ENCODE data around the gene SNED1.

Gene SNED1

GRCh38 chr2:241064802-241065354 is 66.5 kb downstream of the SNED1 start:
- Histone ChIP-seq H3K27ac (ENCODE audit: low read depth, low read length) (no peak overlapping the region), H3K27me3 (ENCODE audit: control insufficient read depth, insufficient read depth, low read length) (no peaks in the 10 kb centered on the region), H3K4me1 (ENCODE audit: control insufficient read depth, insufficient read depth, low read length) (peaks cover 6% of the 10 kb centered on the region; the same call in 1 of the 2 replicates), H3K9me3 (ENCODE audit: control insufficient read depth, insufficient read depth, low read length) (no peaks in the 10 kb centered on the region), H3K9ac (ENCODE audit: low read depth, low read length) (no peak overlapping the region), H3K4me3 (ENCODE audit: low read depth, low read length) (no peak overlapping the region), H3K36me3 (ENCODE audit: control insufficient read depth, insufficient read depth, low read length) (no peaks in the 10 kb centered on the region)

GRCh38 chr2:241065355-241065803 is 67.0 kb downstream of the SNED1 start:
- Histone ChIP-seq H3K36me3 (ENCODE audit: control insufficient read depth, insufficient read depth, low read length) (no peaks in the 10 kb centered on the region), H3K4me3 (ENCODE audit: low read depth, low read length) (no peak overlapping the region), H3K9ac (ENCODE audit: low read depth, low read length) (no peak overlapping the region), H3K9me3 (ENCODE audit: control insufficient read depth, insufficient read depth, low read length) (no peaks in the 10 kb centered on the region), H3K4me1 (ENCODE audit: control insufficient read depth, insufficient read depth, low read length) (peaks cover 6% of the 10 kb centered on the region; the same call in 1 of the 2 replicates), H3K27ac (ENCODE audit: low read depth, low read length) (no peak overlapping the region), H3K27me3 (ENCODE audit: control insufficient read depth, insufficient read depth, low read length) (no peaks in the 10 kb centered on the region)

GRCh38 chr2:241066171-241066892 is 67.9 kb downstream of the SNED1 start:
- H3K36me3 ChIP-seq (ENCODE audit: control insufficient read depth, insufficient read depth, low read length), result no peaks in the 10 kb centered on the region
- H3K4me3 ChIP-seq (ENCODE audit: low read depth, low read length), result no peak overlapping the region
- H3K4me1 ChIP-seq (ENCODE audit: control insufficient read depth, insufficient read depth, low read length), result peaks cover 6% of the 10 kb centered on the region; the same call in 1 of the 2 replicates
- H3K27me3 ChIP-seq (ENCODE audit: control insufficient read depth, insufficient read depth, low read length), result no peaks in the 10 kb centered on the region
- H3K27ac ChIP-seq (ENCODE audit: low read depth, low read length), result no peak overlapping the region
- H3K9me3 ChIP-seq (ENCODE audit: control insufficient read depth, insufficient read depth, low read length), result no peaks in the 10 kb centered on the region
- no peak overlapping the region for H3K9ac ChIP-seq (ENCODE audit: low read depth, low read length)

GRCh38 chr2:241066893-241067341 is 68.5 kb downstream of the SNED1 start:
- Histone ChIP-seq H3K27ac (ENCODE audit: low read depth, low read length) (no peak overlapping the region), H3K4me3 (ENCODE audit: low read depth, low read length) (no peak overlapping the region), H3K36me3 (ENCODE audit: control insufficient read depth, insufficient read depth, low read length) (no peaks in the 10 kb centered on the region), H3K4me1 (ENCODE audit: control insufficient read depth, insufficient read depth, low read length) (peaks cover 6% of the 10 kb centered on the region; the same call in 1 of the 2 replicates), H3K27me3 (ENCODE audit: control insufficient read depth, insufficient read depth, low read length) (no peaks in the 10 kb centered on the region), H3K9ac (ENCODE audit: low read depth, low read length) (no peak overlapping the region), H3K9me3 (ENCODE audit: control insufficient read depth, insufficient read depth, low read length) (no peaks in the 10 kb centered on the region)

- no peaks in the 10 kb centered on the region for H3K36me3 ChIP-seq (ENCODE audit: control insufficient read depth, insufficient read depth, low read length)
Observed at GRCh38 chr2:241067501-241068135, 69.2 kb downstream of the SNED1 start.

GRCh38 chr2:241068136-241068941 is 69.9 kb downstream of the SNED1 start:
- H3K4me1 ChIP-seq (ENCODE audit: control insufficient read depth, insufficient read depth, low read length), result peaks cover 1% of the 10 kb centered on the region; the same call in 1 of the 2 replicates
- no peak overlapping the region for H3K4me3 ChIP-seq (ENCODE audit: low read depth, low read length)
- H3K9ac ChIP-seq (ENCODE audit: low read depth, low read length), result no peak overlapping the region
- H3K36me3 ChIP-seq (ENCODE audit: control insufficient read depth, insufficient read depth, low read length), result no peaks in the 10 kb centered on the region
- H3K27ac ChIP-seq (ENCODE audit: low read depth, low read length), result no peak overlapping the region
- no peaks in the 10 kb centered on the region for H3K27me3 ChIP-seq (ENCODE audit: control insufficient read depth, insufficient read depth, low read length)
- no peaks in the 10 kb centered on the region for H3K9me3 ChIP-seq (ENCODE audit: control insufficient read depth, insufficient read depth, low read length)

More at GRCh38 chr2:241067501-241068135, 69.2 kb downstream of the SNED1 start:
- H3K9me3 ChIP-seq (ENCODE audit: control insufficient read depth, insufficient read depth, low read length), result no peaks in the 10 kb centered on the region
- H3K9ac ChIP-seq (ENCODE audit: low read depth, low read length), result no peak overlapping the region
- no peak overlapping the region for H3K4me3 ChIP-seq (ENCODE audit: low read depth, low read length)
- peaks cover 6% of the 10 kb centered on the region; the same call in 1 of the 2 replicates for H3K4me1 ChIP-seq (ENCODE audit: control insufficient read depth, insufficient read depth, low read length)
- H3K27ac ChIP-seq (ENCODE audit: low read depth, low read length), result no peak overlapping the region
- H3K27me3 ChIP-seq (ENCODE audit: control insufficient read depth, insufficient read depth, low read length), result no peaks in the 10 kb centered on the region

GRCh38 chr2:241068942-241069810 is 70.8 kb downstream of the SNED1 start:
- Histone ChIP-seq H3K27me3 (ENCODE audit: control insufficient read depth, insufficient read depth, low read length) (no peaks in the 10 kb centered on the region), H3K4me1 (ENCODE audit: control insufficient read depth, insufficient read depth, low read length) (no peaks in the 10 kb centered on the region), H3K9me3 (ENCODE audit: control insufficient read depth, insufficient read depth, low read length) (no peaks in the 10 kb centered on the region), H3K9ac (ENCODE audit: low read depth, low read length) (no peak overlapping the region), H3K27ac (ENCODE audit: low read depth, low read length) (no peak overlapping the region), H3K36me3 (ENCODE audit: control insufficient read depth, insufficient read depth, low read length) (no peaks in the 10 kb centered on the region), H3K4me3 (ENCODE audit: low read depth, low read length) (no peak overlapping the region)

- no peak overlapping the region for H3K9ac ChIP-seq (ENCODE audit: low read depth, low read length)
- no peaks in the 10 kb centered on the region for H3K36me3 ChIP-seq (ENCODE audit: control insufficient read depth, insufficient read depth, low read length)
- no peak overlapping the region for H3K27ac ChIP-seq (ENCODE audit: low read depth, low read length)
Observed at GRCh38 chr2:241069821-241070281, 71.4 kb downstream of the SNED1 start.

GRCh38 chr2:241070361-241070760 is 71.9 kb downstream of the SNED1 start:
- Histone ChIP-seq H3K27ac (ENCODE audit: low read depth, low read length) (no peak overlapping the region), H3K4me3 (ENCODE audit: low read depth, low read length) (no peak overlapping the region), H3K27me3 (ENCODE audit: control insufficient read depth, insufficient read depth, low read length) (no peaks in the 10 kb centered on the region), H3K9ac (ENCODE audit: low read depth, low read length) (no peak overlapping the region), H3K9me3 (ENCODE audit: control insufficient read depth, insufficient read depth, low read length) (no peaks in the 10 kb centered on the region), H3K36me3 (ENCODE audit: control insufficient read depth, insufficient read depth, low read length) (no peaks in the 10 kb centered on the region), H3K4me1 (ENCODE audit: control insufficient read depth, insufficient read depth, low read length) (no peaks in the 10 kb centered on the region)

More at GRCh38 chr2:241069821-241070281, 71.4 kb downstream of the SNED1 start:
- Histone ChIP-seq H3K9me3 (ENCODE audit: control insufficient read depth, insufficient read depth, low read length) (no peaks in the 10 kb centered on the region), H3K27me3 (ENCODE audit: control insufficient read depth, insufficient read depth, low read length) (no peaks in the 10 kb centered on the region), H3K4me3 (ENCODE audit: low read depth, low read length) (no peak overlapping the region), H3K4me1 (ENCODE audit: control insufficient read depth, insufficient read depth, low read length) (no peaks in the 10 kb centered on the region)
